ENCODE measurements around the gene DRAXIN.

- TF ChIP-seq CTCF (IDR thresholded peaks at IDR 0.05) (no peak), EP300 (IDR thresholded peaks at IDR 0.05) (no peak)
Measured at GRCh38 chr1:11741482-11741881, 50.0 kb downstream of the DRAXIN start.

All from suprapubic skin (tissue), 3 donors.